Stomach (tissue), 9 donors: Measurements from ENCODE around the gene RRBP1. TPM values are rescaled to one million over a fixed set of nuclear protein-coding genes. Genes with fewer than 3 reads are reported as not detected.

Source experiments
- DNase-seq, 2 donors: peaks; one replicate each; pipeline versions ENCODE4 v3.0.0 to v3.0.0-alpha.2; 2013 to 2019
- H3K27ac ChIP-seq, 5 donors: fragments of 200-600 bp in 4 of 5; sonication (generic) in 4 of 5; one replicate each; pipeline ENCODE4 v1.5.1; 2013 to 2019; ENCODE audit warnings: mild to moderate bottlenecking in 1 of 5, moderate library complexity in 1 of 5
- H3K27me3 ChIP-seq, 3 donors: fragments of 200-600 bp; sonication (generic); one replicate each; pipeline ENCODE4 v1.5.1; 2017 to 2019; ENCODE audit warnings: mixed run types in 1 of 3
- H3K36me3 ChIP-seq, 4 donors: fragments of 200-600 bp; sonication (generic); 1 replicate in 3 of 4; 2 replicates in 1 of 4; pipeline ENCODE4 v1.5.1; 2016 to 2019
- H3K4me1 ChIP-seq, 4 donors: fragments of 200-600 bp; sonication (generic); one replicate each; pipeline ENCODE4 v1.5.1; 2016 to 2019
- H3K4me3 ChIP-seq, 4 donors: fragments of 200-600 bp; sonication (generic) in 3 of 4; one replicate each; pipeline ENCODE4 v1.5.1; 2016 to 2019; ENCODE audit warnings: mild to moderate bottlenecking in 1 of 4
- H3K9me3 ChIP-seq, 4 donors: fragments of 200-600 bp; sonication (generic); one replicate each; pipeline ENCODE4 v1.5.1; 2016 to 2019
- EP300 ChIP-seq: sonication (generic); formaldehyde crosslinking; IDR thresholded peaks from one replicate; pipeline ENCODE4 v1.6.1; 2017; ENCODE audit warnings: antibody characterized with exemption
- POLR2A ChIP-seq, 4 donors: fragments of 450-650 bp; IDR thresholded peaks; one replicate each; pipeline ENCODE4 v1.6.1; 2016; ENCODE audit warnings: antibody characterized with exemption in 4 of 4, control low read depth in 2 of 4, mild to moderate bottlenecking in 1 of 4, moderate library complexity in 1 of 4
- POLR2AphosphoS5 ChIP-seq, 3 donors: sonication (generic); formaldehyde crosslinking; IDR thresholded peaks; one replicate each; pipeline ENCODE4 v1.6.1; 2016; ENCODE audit warnings: antibody characterized with exemption in 3 of 3
- WGBS, 5 donors: extraction: QIAGEN DNeasy Blood & Tissue Kit in 3 of 5; methylation state at CpG; one replicate each; pipeline versions ENCODE4 v1.1.5 to v1.1.7; 2013 to 2018; 5-methylcytosine and 5-hydroxymethylcytosine counted together
- intact Hi-C: fragments of 100-400 bp; cut with DNase I; formaldehyde crosslinking; loops from one replicate; pipeline ENCODE4 v1.15.1; 2023; ENCODE audit warnings: low total_unique reads
- polyA plus RNA-seq, 3 donors: library from polyadenylated mRNA; stranded (reverse); fragments of 200-250 nt; gene quantifications; one replicate each; pipeline ENCODE4 v1.2.3, GENCODE V29; 2013
- total RNA-seq, 5 donors: library from RNA; depleted of rRNA; stranded (reverse); fragments of >200 nt; gene quantifications; one replicate each; pipeline versions ENCODE4 v1.1.0 to v1.2.3, GENCODE V29; 2014 to 2016
- TF ChIP-seq, protein P1 (sequence below), 7 experiments: fragments of 450-650 bp in 4 of 7; fragments of 200-600 bp in 3 of 7; sonication (generic) in 3 of 7; IDR thresholded peaks; one replicate each; pipeline ENCODE4 v1.5.1; 2016 to 2019; ENCODE audit warnings: antibody characterized with exemption in 7 of 7, control low read depth in 2 of 7, mild to moderate bottlenecking in 1 of 7
- donor health status: healthy with polysubstance abuse.
- donor health status: Bipolar disorder and iron deficiency.
- donor health status: healthy.

Gene RRBP1
- total and polyA plus RNA-seq, 8 donors = 34.4 to 456 (median 132) TPM

- Histone ChIP-seq H3K27ac (peak overlapping the region in 3 of 5 donors; percentile 29 to 45 (median 44)), H3K9me3 (no peaks in the 10 kb centered on the region), H3K4me1 (peaks cover 46 to 97% (median 88%) of the 10 kb centered on the region in 4 donors), H3K36me3 (peaks cover 8 to 56% (median 34%) of the 10 kb centered on the region in 4 donors), H3K27me3 (no peaks in the 10 kb centered on the region), H3K4me3 (no peak overlapping the region)
- intact Hi-C loops = no loop called here
- TF ChIP-seq POLR2AphosphoS5 (IDR thresholded peaks at IDR 0.05) (no peak), POLR2A (IDR thresholded peaks at IDR 0.05) (no peak), EP300 (no peak)
- TF ChIP-seq, protein P1, sequence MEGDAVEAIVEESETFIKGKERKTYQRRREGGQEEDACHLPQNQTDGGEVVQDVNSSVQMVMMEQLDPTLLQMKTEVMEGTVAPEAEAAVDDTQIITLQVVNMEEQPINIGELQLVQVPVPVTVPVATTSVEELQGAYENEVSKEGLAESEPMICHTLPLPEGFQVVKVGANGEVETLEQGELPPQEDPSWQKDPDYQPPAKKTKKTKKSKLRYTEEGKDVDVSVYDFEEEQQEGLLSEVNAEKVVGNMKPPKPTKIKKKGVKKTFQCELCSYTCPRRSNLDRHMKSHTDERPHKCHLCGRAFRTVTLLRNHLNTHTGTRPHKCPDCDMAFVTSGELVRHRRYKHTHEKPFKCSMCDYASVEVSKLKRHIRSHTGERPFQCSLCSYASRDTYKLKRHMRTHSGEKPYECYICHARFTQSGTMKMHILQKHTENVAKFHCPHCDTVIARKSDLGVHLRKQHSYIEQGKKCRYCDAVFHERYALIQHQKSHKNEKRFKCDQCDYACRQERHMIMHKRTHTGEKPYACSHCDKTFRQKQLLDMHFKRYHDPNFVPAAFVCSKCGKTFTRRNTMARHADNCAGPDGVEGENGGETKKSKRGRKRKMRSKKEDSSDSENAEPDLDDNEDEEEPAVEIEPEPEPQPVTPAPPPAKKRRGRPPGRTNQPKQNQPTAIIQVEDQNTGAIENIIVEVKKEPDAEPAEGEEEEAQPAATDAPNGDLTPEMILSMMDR (IDR thresholded peaks at IDR 0.05) = no peak
- DNase-seq = no peak
- 45 to 64% (median 52%) methylated on average over 9 of the region's 9 CpGs for WGBS, 5 donors
Observed at GRCh38 chr20:17674722-17675518, 7.1 kb downstream of the RRBP1 start.

DNA sequence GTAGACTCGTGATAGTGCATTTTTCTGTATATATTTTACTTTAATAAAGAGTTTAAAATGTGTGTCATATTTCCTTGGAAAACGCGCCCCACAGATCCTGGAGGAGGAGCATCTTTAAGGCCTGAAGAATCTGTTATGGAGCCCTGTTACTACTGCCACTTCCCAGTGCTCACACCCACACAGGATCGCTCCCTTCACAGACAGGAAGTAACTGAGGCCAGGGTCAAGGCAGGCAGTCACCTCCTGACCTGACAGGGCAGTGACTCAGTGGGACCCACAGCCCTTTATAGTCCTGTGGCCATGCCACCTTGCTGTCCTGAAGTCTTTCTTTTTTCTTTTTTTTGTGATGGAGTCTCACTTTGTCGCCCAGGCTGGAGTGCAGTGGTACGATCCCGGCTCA, 9.0 kb downstream of the RRBP1 start:
- H3K27ac ChIP-seq = peak overlapping the region in 1 of 5 donors; percentile 4
- H3K27me3 ChIP-seq = no peaks in the 10 kb centered on the region
- H3K4me1 ChIP-seq = peaks cover 39 to 93% (median 75%) of the 10 kb centered on the region in 4 donors
- H3K4me3 ChIP-seq = no peak overlapping the region
- intact Hi-C loops = no loop called here
- no peaks in the 10 kb centered on the region for H3K9me3 ChIP-seq
- DNase-seq = no peak
- peaks cover 8 to 50% (median 32%) of the 10 kb centered on the region in 4 donors for H3K36me3 ChIP-seq
- WGBS, 5 donors = 69 to 82% (median 73%) methylated on average over 7 of the region's 7 CpGs
- TF ChIP-seq, protein P1 (IDR thresholded peaks at IDR 0.05) = no peak
- TF ChIP-seq POLR2AphosphoS5 (IDR thresholded peaks at IDR 0.05) (no peak), POLR2A (IDR thresholded peaks at IDR 0.05) (no peak), EP300 (no peak)

- no peak for DNase-seq
- H3K27me3 ChIP-seq = no peaks in the 10 kb centered on the region
- H3K4me1 ChIP-seq = peaks cover 32 to 93% (median 64%) of the 10 kb centered on the region in 4 donors
- intact Hi-C loops = no loop called here
- no peaks in the 10 kb centered on the region for H3K9me3 ChIP-seq
- no peak overlapping the region for H3K4me3 ChIP-seq
- peak overlapping the region in 3 of 5 donors; percentile 4 to 41 (median 7) for H3K27ac ChIP-seq
- WGBS, 5 donors = 57 to 72% (median 67%) methylated on average over 4 of the region's 4 CpGs
- H3K36me3 ChIP-seq = peaks cover 0 to 37% (median 20%) of the 10 kb centered on the region in 4 donors
- TF ChIP-seq, protein P1 (IDR thresholded peaks at IDR 0.05) = no peak
- no peak for TF ChIP-seq POLR2A (IDR thresholded peaks at IDR 0.05)
- no peak for TF ChIP-seq EP300
- TF ChIP-seq POLR2AphosphoS5 (IDR thresholded peaks at IDR 0.05) = no peak
Observed at GRCh38 chr20:17671565-17671964, 10.5 kb downstream of the RRBP1 start.

GRCh38 chr20:17671011-17671410, 11.0 kb downstream of the RRBP1 start:
- peaks cover 0 to 31% (median 15%) of the 10 kb centered on the region in 4 donors for H3K36me3 ChIP-seq
- no peaks in the 10 kb centered on the region for H3K27me3 ChIP-seq
- WGBS, 5 donors = 54 to 82% (median 69%) methylated on average over 1 of the region's 1 CpG
- intact Hi-C loops = no loop called here
- H3K9me3 ChIP-seq = no peaks in the 10 kb centered on the region
- H3K4me1 ChIP-seq = peaks cover 26 to 93% (median 60%) of the 10 kb centered on the region in 4 donors
- DNase-seq = no peak
- H3K4me3 ChIP-seq = no peak overlapping the region
- TF ChIP-seq EP300 = no peak
- TF ChIP-seq, protein P1 (IDR thresholded peaks at IDR 0.05) = no peak
- TF ChIP-seq POLR2AphosphoS5 (IDR thresholded peaks at IDR 0.05) = no peak
- TF ChIP-seq POLR2A (IDR thresholded peaks at IDR 0.05) = no peak
- H3K27ac ChIP-seq = peak overlapping the region in 2 of 5 donors; percentile 4 to 41
